HCT116 (cell line): ENCODE measurements around the gene ST3GAL2. TPM values are rescaled to one million over a fixed set of nuclear protein-coding genes. Genes with fewer than 3 reads are reported as not detected.

ENCODE experiments used
- ATAC-seq: fragments of 200-7000 bp; cut with Tn5 transposase; 2 replicates; pipeline ENCODE4 v1.9.1; 2020; ENCODE audit warnings: mild to moderate bottlenecking, moderate library complexity
- BruUV-seq: library from RNA; stranded (reverse); fragments of 400-500 nt; replicated peaks from 2 replicates; lab custom pipeline; 2021; lab: Mats Ljungman, UMichigan
- CTCF ChIA-PET: fragments of 300-600 bp; sonication (Branson Sonifier 250); formaldehyde crosslinking; loops from one replicate; lab custom pipeline; 2021; ENCODE audit warnings: antibody characterized with exemption; lab: Charles Lee
- POLR2A ChIA-PET: fragments of 300-600, 350-600 bp; sonication (Branson Sonifier 250); formaldehyde crosslinking; loops from one replicate; lab custom pipeline; 2021; ENCODE audit warnings: antibody characterized with exemption; lab: Charles Lee
- RAD21 ChIA-PET, 2 experiments: fragments of 300-600 bp; sonication (Branson Sonifier 250); formaldehyde crosslinking; loops; one replicate each; lab custom pipeline; 2023; ENCODE audit warnings: low total read pairs in 2 of 2; ENCODE audit not compliant: uncharacterized antibody in 2 of 2, unreplicated experiment in 2 of 2, low non-redundant PET in 1 of 2; lab: Charles Lee
- DNase-seq: peaks from one replicate; pipeline ENCODE4 v3.0.0-alpha.2; 2010; ENCODE audit warnings: low read depth, low spot score
- H2AFZ ChIP-seq: fragments of 200-600 bp; shearing (Covaris generic), sonication (generic); 2 replicates; pipeline ENCODE4 v1.6.1; 2017; ENCODE audit warnings: low read depth, mixed run types, mixed read lengths, antibody characterized with exemption, low read length; ENCODE audit not compliant: poor library complexity, severe bottlenecking
- H3K27ac ChIP-seq: 2 replicates; pipeline ENCODE4 v1.5.1; 2012; ENCODE audit warnings: low read depth, low read length
- H3K27me3 ChIP-seq: fragments of 200-600 bp; sonication (generic); 2 replicates; pipeline ENCODE4 v1.6.1; 2016; ENCODE audit warnings: mixed run types, low read length, mixed read lengths; ENCODE audit not compliant: insufficient read depth
- H3K36me3 ChIP-seq, 2 experiments: fragments of 200-500 bp in 1 of 2; fragments of 200-600 bp in 1 of 2; sonication (Bioruptor generic) in 1 of 2; sonication (generic) in 1 of 2; 2 replicates each; pipeline versions ENCODE4 v1.5.1 to v1.6.1; 2014 to 2016; ENCODE audit warnings: low read length in 2 of 2, inconsistent platforms in 1 of 2, mixed read lengths in 1 of 2, mixed run types in 1 of 2; ENCODE audit not compliant: insufficient read depth in 2 of 2, control insufficient read depth in 1 of 2
- H3K4me1 ChIP-seq, 2 experiments: fragments of 200-600 bp in 1 of 2; sonication (generic) in 1 of 2; 2 replicates each; pipeline versions ENCODE4 v1.5.1 to v1.6.1; 2012 to 2017; ENCODE audit warnings: low read length in 2 of 2, inconsistent platforms in 1 of 2, mild to moderate bottlenecking in 1 of 2, mixed read lengths in 1 of 2, mixed run types in 1 of 2, moderate library complexity in 1 of 2; ENCODE audit not compliant: insufficient read depth in 2 of 2, control insufficient read depth in 1 of 2
- H3K4me2 ChIP-seq: fragments of 200-600 bp; sonication (generic); 2 replicates; pipeline ENCODE4 v1.6.1; 2017; ENCODE audit warnings: mixed run types, low read length, mixed read lengths
- H3K4me3 ChIP-seq, 2 experiments: fragments of 200-600 bp in 1 of 2; sonication (generic) in 1 of 2; replicated peaks in 1 of 2; 2 replicates each; pipeline ENCODE4 v1.5.1; 2011 to 2016; ENCODE audit warnings: low read length in 2 of 2, control low read depth in 1 of 2, low read depth in 1 of 2, mild to moderate bottlenecking in 1 of 2, mixed read lengths in 1 of 2, mixed run types in 1 of 2
- H3K79me2 ChIP-seq: fragments of 200-600 bp; sonication (generic); 2 replicates; pipeline ENCODE4 v1.6.1; 2017; ENCODE audit warnings: mild to moderate bottlenecking, mixed run types, low read length, moderate library complexity, mixed read lengths; ENCODE audit not compliant: insufficient read depth
- H3K9ac ChIP-seq: fragments of 200-600 bp; sonication (generic); 2 replicates; pipeline ENCODE4 v1.6.1; 2016; ENCODE audit warnings: low read length, mixed read lengths
- H3K9me2 ChIP-seq: fragments of 200-600 bp; sonication (generic), shearing (Covaris generic); 2 replicates; pipeline ENCODE4 v1.6.1; 2017; ENCODE audit warnings: mixed run types, mild to moderate bottlenecking, moderate library complexity; ENCODE audit not compliant: insufficient read depth
- H3K9me3 ChIP-seq, 2 experiments: fragments of 200-500 bp in 1 of 2; fragments of 200-600 bp in 1 of 2; sonication (Bioruptor generic) in 1 of 2; sonication (generic) in 1 of 2; 2 replicates each; pipeline ENCODE4 v1.6.1; 2014 to 2017; ENCODE audit warnings: low read length in 2 of 2, mixed read lengths in 2 of 2, inconsistent platforms in 1 of 2, low read depth in 1 of 2, mild to moderate bottlenecking in 1 of 2, mixed run types in 1 of 2, moderate library complexity in 1 of 2; ENCODE audit not compliant: control insufficient read depth in 1 of 2, insufficient read depth in 1 of 2
- H4K20me1 ChIP-seq: fragments of 200-600 bp; sonication (generic), shearing (Covaris generic); 2 replicates; pipeline ENCODE4 v1.6.1; 2017; ENCODE audit warnings: mixed run types, mild to moderate bottlenecking, moderate library complexity; ENCODE audit not compliant: insufficient read depth
- CBX3 ChIP-seq: IDR thresholded peaks from 2 replicates; pipeline ENCODE4 v1.6.1; 2012; ENCODE audit warnings: low read depth
- EGR1 ChIP-seq: IDR thresholded peaks from 2 replicates; pipeline ENCODE4 v1.6.1; 2012; ENCODE audit warnings: low read depth
- ELF1 ChIP-seq: IDR thresholded peaks from 2 replicates; pipeline ENCODE4 v1.6.1; 2012; ENCODE audit warnings: low read depth, borderline replicate concordance
- MAX ChIP-seq: IDR thresholded peaks from 2 replicates; pipeline ENCODE4 v1.6.1; 2012
- POLR2AphosphoS5 ChIP-seq: IDR thresholded peaks from 2 replicates; pipeline ENCODE4 v1.6.1; 2011; ENCODE audit warnings: mild to moderate bottlenecking, low read depth, low read length, moderate library complexity
- REST ChIP-seq: IDR thresholded peaks from 2 replicates; pipeline ENCODE4 v1.6.1; 2012; ENCODE audit warnings: low read depth
- SIN3A ChIP-seq: IDR thresholded peaks from 2 replicates; pipeline ENCODE4 v1.6.1; 2012; ENCODE audit warnings: low read depth
- SP1 ChIP-seq: IDR thresholded peaks from 2 replicates; pipeline ENCODE4 v1.6.1; 2012; ENCODE audit warnings: low read depth
- SRF ChIP-seq: IDR thresholded peaks from 2 replicates; pipeline ENCODE4 v1.6.1; 2012; ENCODE audit warnings: low read depth
- YY1 ChIP-seq: IDR thresholded peaks from 2 replicates; pipeline ENCODE4 v1.6.1; 2011; ENCODE audit warnings: low read length, low read depth, moderate library complexity, mild to moderate bottlenecking; ENCODE audit not compliant: insufficient replicate concordance; ENCODE audit errors: extremely low read depth
- ZBTB33 ChIP-seq: IDR thresholded peaks from 2 replicates; pipeline ENCODE4 v1.6.1; 2011; ENCODE audit warnings: mild to moderate bottlenecking, low read length, moderate library complexity; ENCODE audit not compliant: insufficient replicate concordance; ENCODE audit errors: extremely low read depth
- ZFX ChIP-seq: fragments of 450-650 bp; IDR thresholded peaks from 2 replicates; pipeline ENCODE4 v1.6.1; 2017
- ZNF274 ChIP-seq: fragments of 200-500 bp; sonication (Bioruptor generic); IDR thresholded peaks from 2 replicates; pipeline ENCODE4 v1.6.1; 2014; ENCODE audit warnings: mild to moderate bottlenecking, low read depth, low read length, inconsistent platforms
- intact Hi-C: fragments of 100-400 bp; cut with micrococcal nuclease; formaldehyde crosslinking; loops from 2 replicates; pipeline ENCODE4 v1.10.0; 2022
- total RNA-seq: library from RNA; stranded (reverse); gene quantifications from one replicate; pipeline ENCODE4 v1.2.1, GENCODE V29; 2021; ENCODE audit not compliant: unreplicated experiment

Gene ST3GAL2
- total RNA-seq, 1 experiment from 2014 or later: 9.5 TPM

GRCh38 chr16:70396246-70396904 is 42.5 kb downstream of the ST3GAL2 start:
- BruUV-seq: no TSS peak
- H3K9me3 ChIP-seq: no peaks in the 10 kb centered on the region
- H4K20me1 ChIP-seq: no peaks in the 10 kb centered on the region
- TF ChIP-seq SRF (no peak), ZFX (no peak), ZBTB33 (no peak), YY1 (no peak), REST (no peak), MAX (no peak), SP1 (no peak), EGR1 (no peak), ELF1 (no peak), ZNF274 (no peak), POLR2AphosphoS5 (no peak), SIN3A (no peak), CBX3 (no peak)
- peaks cover 0 to 21% of the 10 kb centered on the region in 2 experiments; a peak in 3 of 4 replicates for H3K4me1 ChIP-seq
- H3K27me3 ChIP-seq: no peaks in the 10 kb centered on the region
- no peak overlapping the region for H3K27ac ChIP-seq
- no peak overlapping the region for H2AFZ ChIP-seq
- ChIA-PET POLR2A (interaction anchor here (1.7 kb wide), 1 partner anchor 15 kb away, joined by 5 read pairs; no protein-coding TSS in a partner anchor), CTCF (interaction anchor here (1.2 kb wide), 1 partner anchor 74 kb away, joined by 5 read pairs; no protein-coding TSS in a partner anchor), RAD21 (no interaction called here)
- no peak for ATAC-seq
- H3K9me2 ChIP-seq: no peaks in the 10 kb centered on the region
- intact Hi-C loops: no loop called here
- DNase-seq: no peak
- no peak overlapping the region for H3K4me3 ChIP-seq
- no peaks in the 10 kb centered on the region for H3K36me3 ChIP-seq
- H3K79me2 ChIP-seq: no peaks in the 10 kb centered on the region
- no peak overlapping the region for H3K9ac ChIP-seq
- H3K4me2 ChIP-seq: no peak overlapping the region
